ENCODE data around the gene WDTC1. TPM values are rescaled to one million over a fixed set of nuclear protein-coding genes. Genes with fewer than 3 reads are reported as not detected.
A peak's percentile ranks its signal among the peaks of the same experiment; 100 is the strongest.

The WDTC1 gene
- total and polyA plus RNA-seq, 2 donors (not counting 1 experiment from before 2014, with no cell fraction given), result 32.5 to 69.1 TPM

- peaks cover 18% of the 10 kb centered on the region for H3K4me1 Mint-ChIP-seq
- no peak overlapping the region for H3K27ac Mint-ChIP-seq
- POLR2A ChIA-PET, result interaction anchor here (1.9 kb wide), 1 partner anchor 9 kb away, joined by 11 read pairs; the partner anchor contains the start of gene SYTL1
Observed at GRCh38 chr1:27349784-27350662, 115.6 kb downstream of the WDTC1 start.

More at GRCh38 chr1:27349784-27350662, 115.6 kb downstream of the WDTC1 start:
- intact Hi-C loops (cut with micrococcal nuclease), result loop anchor here (1.0 kb wide), 1 partner anchor 9 kb away; no protein-coding TSS in a partner anchor
- Histone ChIP-seq H3K79me2 (ENCODE audit: control insufficient read depth, insufficient read depth, low read length) (peaks cover 35% of the 10 kb centered on the region), H3K9ac (ENCODE audit: low read length) (peak overlapping the region; percentile 19), H3K4me1 (ENCODE audit: control insufficient read depth in 2 of 2, insufficient read depth in 2 of 2, low read length in 2 of 2) (peaks cover 6 to 13% of the 10 kb centered on the region in 2 donors), H2AFZ (ENCODE audit: insufficient read depth, low read depth, low read length, poor library complexity, severe bottlenecking) (peak overlapping the region; percentile 38), H3K4me2 (replicated peaks; ENCODE audit: low read depth, low read length, poor library complexity, severe bottlenecking) (peak overlapping the region; percentile 71), H3K27me3 (replicated peaks in 1 of 4; ENCODE audit: control extremely low read depth in 1 of 4, control insufficient read depth in 3 of 4, insufficient read depth in 4 of 4, low read length in 3 of 4) (no peaks in the 10 kb centered on the region), H4K20me1 (ENCODE audit: control insufficient read depth, insufficient read depth, low read length, poor library complexity, severe bottlenecking) (peaks cover 12% of the 10 kb centered on the region), H3K4me3 (ENCODE audit: control extremely low read depth in 1 of 5, extremely low read depth in 1 of 5, insufficient read depth in 1 of 5, low read depth in 2 of 5, low read length in 4 of 5) (peak overlapping the region in 3 of 5 experiments; percentile 24 to 41 (median 27)), H3K36me3 (replicated peaks in 1 of 2; ENCODE audit: control extremely low read depth in 1 of 2, control insufficient read depth in 1 of 2, extremely low read depth in 1 of 2, insufficient read depth in 2 of 2, low read length in 1 of 2) (peaks cover 0 to 58% of the 10 kb centered on the region in 2 experiments), H3K9me3 (ENCODE audit: control extremely low read depth in 1 of 3, control insufficient read depth in 2 of 3, insufficient read depth in 1 of 3, low read length in 2 of 3) (no peaks in the 10 kb centered on the region), H3K27ac (ENCODE audit: low read length in 2 of 2) (no peak overlapping the region)
- no peaks in the 10 kb centered on the region for H3K9me3 Mint-ChIP-seq (ENCODE audit: insufficient read depth)
- peak; percentile 65 for ATAC-seq (ENCODE audit: low read depth)
- peak overlapping the region; percentile 50 for H3K4me3 Mint-ChIP-seq
- TF ChIP-seq EZH2 (IDR thresholded peaks at IDR 0.05; ENCODE audit: borderline replicate concordance, insufficient read depth, low read depth, low read length, poor library complexity, severe bottlenecking) (no peak), CTCF (IDR thresholded peaks at IDR 0.05) (no peak)
- CTCF ChIA-PET, result interaction anchor here (0.8 to 11.1 kb wide), 7 partner anchors 8 to 51 kb away, joined by 3 to 135 read pairs (median 6); partner anchors contain the start of genes CD164L2 and GPR3
- no peak for DNase-seq
- H3K27me3 Mint-ChIP-seq, result no peaks in the 10 kb centered on the region
- 87% methylated on average over 83 of the region's 84 CpGs for WGBS (ENCODE audit: insufficient coverage)

All from B cell (primary cell).